IMR-90 (cell line): Measurements from ENCODE around the gene BCL2L13. TPM values are rescaled to one million over a fixed set of nuclear protein-coding genes. Genes with fewer than 3 reads are reported as not detected.
A peak's percentile ranks its signal among the peaks of the same experiment; 100 is the strongest.

Experiments used
- ATAC-seq: fragments of 200-7000 bp; cut with Tn5 transposase; 2 replicates; pipeline ENCODE4 v1.9.1; 2020; ENCODE audit warnings: low read depth, mild to moderate bottlenecking, moderate library complexity
- BruUV-seq: library from RNA; stranded (reverse); fragments of 400-500 nt; replicated peaks from 2 replicates; lab custom pipeline; 2021; lab: Mats Ljungman, UMichigan
- CTCF ChIA-PET: fragments of 300-600 bp; formaldehyde crosslinking; extraction: SDS; loops from one replicate; lab custom pipeline; 2021; ENCODE audit warnings: antibody characterized with exemption; lab: Yijun Ruan, JAX
- POLR2A ChIA-PET: fragments of 300-600 bp; sonication (Branson Sonifier 250); formaldehyde crosslinking; loops from one replicate; lab custom pipeline; 2022; ENCODE audit warnings: antibody characterized with exemption; ENCODE audit not compliant: unreplicated experiment; lab: Charles Lee
- DNase-seq: peaks from one replicate; pipeline ENCODE4 v3.0.0; 2013
- H2AFZ ChIP-seq: replicated peaks from 2 replicates; pipeline ENCODE3; 2013; ENCODE audit warnings: low read length, mild to moderate bottlenecking; ENCODE audit not compliant: poor library complexity
- H2AK5ac ChIP-seq: 2 replicates; pipeline ENCODE4 v1.6.1; 2013; ENCODE audit warnings: low read depth, low read length, inconsistent platforms
- H2AK9ac ChIP-seq: replicated peaks from 2 replicates; pipeline ENCODE3; 2013; ENCODE audit warnings: mild to moderate bottlenecking, low read depth, low read length, moderate library complexity; ENCODE audit not compliant: poor library complexity
- H2BK120ac ChIP-seq: 2 replicates; pipeline ENCODE4 v1.6.1; 2013; ENCODE audit warnings: low read depth, low read length, inconsistent platforms
- H2BK15ac ChIP-seq: 3 replicates; pipeline ENCODE4 v1.6.1; 2013; ENCODE audit warnings: low read depth, low read length, inconsistent platforms
- H2BK20ac ChIP-seq: 2 replicates; pipeline ENCODE4 v1.6.1; 2013; ENCODE audit warnings: low read depth, mild to moderate bottlenecking, inconsistent platforms, low read length, moderate library complexity
- H2BK5ac ChIP-seq: 2 replicates; pipeline ENCODE4 v1.6.1; 2013; ENCODE audit warnings: mild to moderate bottlenecking, low read depth, low read length, inconsistent platforms; ENCODE audit not compliant: poor library complexity, severe bottlenecking
- H3K14ac ChIP-seq: replicated peaks from 2 replicates; pipeline ENCODE4 v1.6.1; 2013; ENCODE audit warnings: low read depth, low read length, inconsistent platforms
- H3K18ac ChIP-seq: 2 replicates; pipeline ENCODE4 v1.6.1; 2013; ENCODE audit warnings: low read depth, low read length, control low read depth
- H3K23ac ChIP-seq: 2 replicates; pipeline ENCODE4 v1.6.1; 2013; ENCODE audit warnings: low read depth, low read length, inconsistent platforms
- H3K27ac ChIP-seq: 2 replicates; pipeline ENCODE4 v1.5.1; 2013; ENCODE audit warnings: mild to moderate bottlenecking, control low read depth, low read length; ENCODE audit not compliant: insufficient read depth
- H3K27me3 ChIP-seq: 2 replicates; pipeline ENCODE4 v1.6.1; 2013; ENCODE audit warnings: low read length; ENCODE audit not compliant: control insufficient read depth, insufficient read depth
- H3K36me3 ChIP-seq: 2 replicates; pipeline ENCODE4 v1.6.1; 2013; ENCODE audit warnings: low read length, mixed read lengths; ENCODE audit not compliant: control insufficient read depth, insufficient read depth
- H3K4ac ChIP-seq: 2 replicates; pipeline ENCODE4 v1.6.1; 2013; ENCODE audit warnings: low read depth, low read length, inconsistent platforms
- H3K4me1 ChIP-seq: 2 replicates; pipeline ENCODE4 v1.6.1; 2013; ENCODE audit warnings: low read length, mixed read lengths; ENCODE audit not compliant: control insufficient read depth, insufficient read depth
- H3K4me2 ChIP-seq: 2 replicates; pipeline ENCODE4 v1.6.1; 2013; ENCODE audit warnings: low read depth, mild to moderate bottlenecking, control low read depth, low read length, moderate library complexity
- H3K4me3 ChIP-seq: 2 replicates; pipeline ENCODE4 v1.5.1; 2013; ENCODE audit warnings: low read depth, mild to moderate bottlenecking, control low read depth, low read length, moderate library complexity; ENCODE audit not compliant: insufficient read depth
- H3K56ac ChIP-seq: 2 replicates; pipeline ENCODE4 v1.6.1; 2013; ENCODE audit warnings: low read length, inconsistent platforms; ENCODE audit not compliant: insufficient read depth; ENCODE audit errors: extremely low read depth
- H3K79me1 ChIP-seq, 2 experiments: 2 replicates each; pipeline ENCODE4 v1.6.1; 2013; ENCODE audit warnings: low read length in 2 of 2, inconsistent platforms in 1 of 2, low read depth in 1 of 2
- H3K9ac ChIP-seq: 2 replicates; pipeline ENCODE4 v1.6.1; 2013; ENCODE audit warnings: low read depth, low read length, control low read depth
- H3K9me1 ChIP-seq: 2 replicates; pipeline ENCODE4 v1.6.1; 2013; ENCODE audit warnings: low read length, inconsistent platforms; ENCODE audit not compliant: insufficient read depth
- H3K9me3 ChIP-seq: 2 replicates; pipeline ENCODE4 v1.6.1; 2013; ENCODE audit warnings: low read length; ENCODE audit not compliant: control insufficient read depth, insufficient read depth
- H4K20me1 ChIP-seq: 2 replicates; pipeline ENCODE4 v1.6.1; 2013; ENCODE audit warnings: low read length, inconsistent platforms; ENCODE audit not compliant: insufficient read depth
- H4K5ac ChIP-seq: 2 replicates; pipeline ENCODE4 v1.6.1; 2013; ENCODE audit warnings: mild to moderate bottlenecking, low read depth, low read length, control low read depth
- H4K8ac ChIP-seq, 2 experiments: 2 replicates each; pipeline ENCODE4 v1.6.1; 2013; ENCODE audit warnings: low read depth in 2 of 2, low read length in 2 of 2, control low read depth in 1 of 2, inconsistent platforms in 1 of 2
- H4K91ac ChIP-seq: 2 replicates; pipeline ENCODE4 v1.6.1; 2013; ENCODE audit warnings: low read depth, low read length, inconsistent platforms; ENCODE audit not compliant: insufficient read depth
- CEBPB ChIP-seq: IDR thresholded peaks from 2 replicates; pipeline ENCODE4 v1.6.1; 2012; ENCODE audit warnings: low read depth, low read length, improper control_type of control experiment
- FOS ChIP-seq: fragments of 150-350 bp; IDR thresholded peaks from 2 replicates; pipeline ENCODE4 v1.6.1; 2016; ENCODE audit warnings: low read depth, low read length
- MAFK ChIP-seq: IDR thresholded peaks from 2 replicates; pipeline ENCODE4 v1.6.1; 2012; ENCODE audit warnings: low read depth, low read length, improper control_type of control experiment
- NFE2L2 ChIP-seq: fragments of 150-350 bp; IDR thresholded peaks from 2 replicates; pipeline ENCODE4 v1.6.1; 2016; ENCODE audit warnings: low read depth, mild to moderate bottlenecking, low read length
- whole genome bisulfite sequencing, 2 experiments: methylation state at CpG; one replicate each; pipeline versions ENCODE4 v1.1.5 to v1.1.7; 2013; ENCODE audit warnings: missing lambda C conversion rate in 2 of 2; ENCODE audit not compliant: insufficient read length in 1 of 2; ENCODE audit errors: extremely low coverage in 2 of 2; 5-methylcytosine and 5-hydroxymethylcytosine counted together
- dilution Hi-C: fragments of 300-500 bp; cut with HindIII; formaldehyde crosslinking; loops from one replicate; pipeline ENCODE4 v1.14.3; 2018; ENCODE audit warnings: low sequenced_read_pairs; ENCODE audit not compliant: unreplicated experiment
- in situ Hi-C: fragments of 300-500 bp; cut with MboI; formaldehyde crosslinking; loops from 3 replicates; pipeline ENCODE4 v1.14.3; 2019; ENCODE audit warnings: low sequenced_read_pairs, inconsistent platforms, mixed read lengths
- intact Hi-C: fragments of 100-400 bp; cut with micrococcal nuclease; formaldehyde crosslinking; loops from 2 replicates; pipeline ENCODE4 v1.10.0; 2022
- polyA plus RNA-seq, 3 experiments: library from polyadenylated mRNA; depleted of rRNA; stranded (reverse); fragments of >200 nt; gene quantifications; 2 replicates each; pipeline ENCODE4 v1.2.3, GENCODE V29; 2012; ENCODE audit warnings: low replicate concordance in 1 of 3
- total RNA-seq: library from RNA; depleted of rRNA; stranded (reverse); fragments of >200 nt; gene quantifications from 2 replicates; pipeline ENCODE4 v1.2.3, GENCODE V29; 2012
- TF ChIP-seq, protein P1 (sequence below): conservative IDR thresholded peaks from 2 replicates; pipeline ENCODE4 v1.5.1; 2012; ENCODE audit warnings: mild to moderate bottlenecking, low read depth, low read length, improper control_type of control experiment

Gene BCL2L13
- total and polyA plus RNA-seq, 2 of the 4 experiments (the other 2 are of a cell fraction): 42.6 to 86.7 TPM

- Histone ChIP-seq H2BK5ac (peak overlapping the region; percentile 60), H3K14ac (no peak overlapping the region), H4K8ac (no peak overlapping the region), H3K9me1 (0 out of 2 replicates have a peak, but pooled peaks cover 2% of the 10 kb centered on the region), H4K5ac (no peak overlapping the region), H3K4ac (no peak overlapping the region), H3K4me2 (no peak overlapping the region), H3K56ac (no peak overlapping the region), H2BK20ac (no peak overlapping the region), H3K4me3 (no peak overlapping the region), H4K20me1 (no peaks in the 10 kb centered on the region), H3K23ac (no peak overlapping the region), H3K36me3 (peaks cover 5% of the 10 kb centered on the region), H3K79me1 (peaks cover 0 to 24% of the 10 kb centered on the region in 2 experiments), H4K91ac (no peak overlapping the region), H3K4me1 (peaks cover 4% of the 10 kb centered on the region), H3K9ac (no peak overlapping the region), H3K18ac (no peak overlapping the region), H2BK15ac (no peak overlapping the region; the same call in 2 of the 3 replicates), H3K9me3 (no peaks in the 10 kb centered on the region), H3K27me3 (no peaks in the 10 kb centered on the region), H2BK120ac (no peak overlapping the region), H2AFZ (no peak overlapping the region), H2AK5ac (no peak overlapping the region), H3K27ac (peak overlapping the region; percentile 69; the same call in 1 of the 2 replicates), H2AK9ac (no peak overlapping the region)
- DNase-seq (peak; percentile 55), ATAC-seq (no peak)
- dilution Hi-C loops: no loop called here
- intact Hi-C loops: no loop called here
- WGBS, 2 experiments: 100% methylated on average over 2 of the region's 2 CpGs; no CpG with 5 or more reads in 1 of the 2 experiments
- POLR2A ChIA-PET: no interaction called here
- CTCF ChIA-PET: no interaction called here
- no TSS peak for BruUV-seq
- TF ChIP-seq FOS (no peak), CEBPB (peak; percentile 11; the same call in 1 of the 2 replicates), MAFK (no peak), NFE2L2 (no peak)
- TF ChIP-seq, protein P1, sequence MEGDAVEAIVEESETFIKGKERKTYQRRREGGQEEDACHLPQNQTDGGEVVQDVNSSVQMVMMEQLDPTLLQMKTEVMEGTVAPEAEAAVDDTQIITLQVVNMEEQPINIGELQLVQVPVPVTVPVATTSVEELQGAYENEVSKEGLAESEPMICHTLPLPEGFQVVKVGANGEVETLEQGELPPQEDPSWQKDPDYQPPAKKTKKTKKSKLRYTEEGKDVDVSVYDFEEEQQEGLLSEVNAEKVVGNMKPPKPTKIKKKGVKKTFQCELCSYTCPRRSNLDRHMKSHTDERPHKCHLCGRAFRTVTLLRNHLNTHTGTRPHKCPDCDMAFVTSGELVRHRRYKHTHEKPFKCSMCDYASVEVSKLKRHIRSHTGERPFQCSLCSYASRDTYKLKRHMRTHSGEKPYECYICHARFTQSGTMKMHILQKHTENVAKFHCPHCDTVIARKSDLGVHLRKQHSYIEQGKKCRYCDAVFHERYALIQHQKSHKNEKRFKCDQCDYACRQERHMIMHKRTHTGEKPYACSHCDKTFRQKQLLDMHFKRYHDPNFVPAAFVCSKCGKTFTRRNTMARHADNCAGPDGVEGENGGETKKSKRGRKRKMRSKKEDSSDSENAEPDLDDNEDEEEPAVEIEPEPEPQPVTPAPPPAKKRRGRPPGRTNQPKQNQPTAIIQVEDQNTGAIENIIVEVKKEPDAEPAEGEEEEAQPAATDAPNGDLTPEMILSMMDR: no peak
- in situ Hi-C loops: no loop called here
These were observed 65.3 kb downstream of the BCL2L13 start for GRCh38 chr22:17703811-17704210.
